GM23338 (cell line): Measurements from ENCODE around the gene LTBP2.

ENCODE experiments used
- CREB1 ChIP-seq: fragments of 250-450 bp; sonication (Bioruptor Pico); IDR thresholded peaks from 2 replicates; pipeline ENCODE4 v1.5.0; 2020; ENCODE audit warnings: low read depth, mild to moderate bottlenecking, moderate library complexity
- TF ChIP-seq, protein P1 (sequence below), 2 experiments: fragments of 200-600 bp in 1 of 2; sonication (generic) in 1 of 2; conservative IDR thresholded peaks; 2 replicates each; pipeline versions ENCODE4 v1.5.1 to v1.6.1; 2016 to 2017; ENCODE audit warnings: antibody characterized with exemption in 2 of 2, low read depth in 2 of 2, mild to moderate bottlenecking in 2 of 2, moderate library complexity in 1 of 2
- TF ChIP-seq, protein P2 (sequence below): IDR thresholded peaks from one replicate; pipeline ENCODE4 v1.6.1; 2018; ENCODE audit warnings: antibody characterized with exemption; ENCODE audit not compliant: unreplicated experiment
- TF ChIP-seq, protein P3 (sequence below): IDR thresholded peaks from 2 replicates; pipeline ENCODE4 v1.6.1; 2016; ENCODE audit warnings: antibody characterized with exemption

DNA sequence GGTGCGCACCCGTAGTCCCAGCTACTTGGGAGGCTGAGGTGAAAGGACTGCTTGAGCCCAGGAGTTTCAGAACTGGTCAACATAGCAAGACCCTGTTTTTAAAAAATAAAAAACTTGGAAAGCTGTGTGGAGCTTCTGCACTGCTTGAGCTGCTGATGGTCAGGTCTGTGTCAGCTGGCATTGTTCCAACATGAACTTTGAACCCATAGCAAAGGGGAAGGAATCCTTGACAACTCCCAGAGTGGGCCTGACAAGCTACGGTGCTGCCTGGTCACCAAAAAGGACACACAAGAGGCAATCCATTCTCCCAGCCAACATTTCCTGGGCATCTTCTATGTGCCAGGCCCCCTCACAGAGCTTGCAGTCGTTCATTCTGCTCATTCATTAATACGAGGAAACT is 16.4 kb upstream of the LTBP2 start:
- TF ChIP-seq, protein P1, sequence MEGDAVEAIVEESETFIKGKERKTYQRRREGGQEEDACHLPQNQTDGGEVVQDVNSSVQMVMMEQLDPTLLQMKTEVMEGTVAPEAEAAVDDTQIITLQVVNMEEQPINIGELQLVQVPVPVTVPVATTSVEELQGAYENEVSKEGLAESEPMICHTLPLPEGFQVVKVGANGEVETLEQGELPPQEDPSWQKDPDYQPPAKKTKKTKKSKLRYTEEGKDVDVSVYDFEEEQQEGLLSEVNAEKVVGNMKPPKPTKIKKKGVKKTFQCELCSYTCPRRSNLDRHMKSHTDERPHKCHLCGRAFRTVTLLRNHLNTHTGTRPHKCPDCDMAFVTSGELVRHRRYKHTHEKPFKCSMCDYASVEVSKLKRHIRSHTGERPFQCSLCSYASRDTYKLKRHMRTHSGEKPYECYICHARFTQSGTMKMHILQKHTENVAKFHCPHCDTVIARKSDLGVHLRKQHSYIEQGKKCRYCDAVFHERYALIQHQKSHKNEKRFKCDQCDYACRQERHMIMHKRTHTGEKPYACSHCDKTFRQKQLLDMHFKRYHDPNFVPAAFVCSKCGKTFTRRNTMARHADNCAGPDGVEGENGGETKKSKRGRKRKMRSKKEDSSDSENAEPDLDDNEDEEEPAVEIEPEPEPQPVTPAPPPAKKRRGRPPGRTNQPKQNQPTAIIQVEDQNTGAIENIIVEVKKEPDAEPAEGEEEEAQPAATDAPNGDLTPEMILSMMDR (conservative IDR thresholded peaks at IDR 0.05; ENCODE audit: low read depth in 2 of 2), result no peak
- TF ChIP-seq CREB1 (CRISPR knock-in tag), result no peak
- TF ChIP-seq, protein P2, sequence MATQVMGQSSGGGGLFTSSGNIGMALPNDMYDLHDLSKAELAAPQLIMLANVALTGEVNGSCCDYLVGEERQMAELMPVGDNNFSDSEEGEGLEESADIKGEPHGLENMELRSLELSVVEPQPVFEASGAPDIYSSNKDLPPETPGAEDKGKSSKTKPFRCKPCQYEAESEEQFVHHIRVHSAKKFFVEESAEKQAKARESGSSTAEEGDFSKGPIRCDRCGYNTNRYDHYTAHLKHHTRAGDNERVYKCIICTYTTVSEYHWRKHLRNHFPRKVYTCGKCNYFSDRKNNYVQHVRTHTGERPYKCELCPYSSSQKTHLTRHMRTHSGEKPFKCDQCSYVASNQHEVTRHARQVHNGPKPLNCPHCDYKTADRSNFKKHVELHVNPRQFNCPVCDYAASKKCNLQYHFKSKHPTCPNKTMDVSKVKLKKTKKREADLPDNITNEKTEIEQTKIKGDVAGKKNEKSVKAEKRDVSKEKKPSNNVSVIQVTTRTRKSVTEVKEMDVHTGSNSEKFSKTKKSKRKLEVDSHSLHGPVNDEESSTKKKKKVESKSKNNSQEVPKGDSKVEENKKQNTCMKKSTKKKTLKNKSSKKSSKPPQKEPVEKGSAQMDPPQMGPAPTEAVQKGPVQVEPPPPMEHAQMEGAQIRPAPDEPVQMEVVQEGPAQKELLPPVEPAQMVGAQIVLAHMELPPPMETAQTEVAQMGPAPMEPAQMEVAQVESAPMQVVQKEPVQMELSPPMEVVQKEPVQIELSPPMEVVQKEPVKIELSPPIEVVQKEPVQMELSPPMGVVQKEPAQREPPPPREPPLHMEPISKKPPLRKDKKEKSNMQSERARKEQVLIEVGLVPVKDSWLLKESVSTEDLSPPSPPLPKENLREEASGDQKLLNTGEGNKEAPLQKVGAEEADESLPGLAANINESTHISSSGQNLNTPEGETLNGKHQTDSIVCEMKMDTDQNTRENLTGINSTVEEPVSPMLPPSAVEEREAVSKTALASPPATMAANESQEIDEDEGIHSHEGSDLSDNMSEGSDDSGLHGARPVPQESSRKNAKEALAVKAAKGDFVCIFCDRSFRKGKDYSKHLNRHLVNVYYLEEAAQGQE, result no peak
- TF ChIP-seq, protein P3, sequence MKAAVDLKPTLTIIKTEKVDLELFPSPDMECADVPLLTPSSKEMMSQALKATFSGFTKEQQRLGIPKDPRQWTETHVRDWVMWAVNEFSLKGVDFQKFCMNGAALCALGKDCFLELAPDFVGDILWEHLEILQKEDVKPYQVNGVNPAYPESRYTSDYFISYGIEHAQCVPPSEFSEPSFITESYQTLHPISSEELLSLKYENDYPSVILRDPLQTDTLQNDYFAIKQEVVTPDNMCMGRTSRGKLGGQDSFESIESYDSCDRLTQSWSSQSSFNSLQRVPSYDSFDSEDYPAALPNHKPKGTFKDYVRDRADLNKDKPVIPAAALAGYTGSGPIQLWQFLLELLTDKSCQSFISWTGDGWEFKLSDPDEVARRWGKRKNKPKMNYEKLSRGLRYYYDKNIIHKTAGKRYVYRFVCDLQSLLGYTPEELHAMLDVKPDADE, result no peak
